NCI-H748 treated with DMSO at 0.1 percent for 48 hours (cell line): ENCODE results near the gene HOXB5.

Experiments used
- DNase-seq: peaks from one replicate; lab custom pipeline; 2025; lab: John Stamatoyannopoulos, UW

HOXB5 gene

DNA sequence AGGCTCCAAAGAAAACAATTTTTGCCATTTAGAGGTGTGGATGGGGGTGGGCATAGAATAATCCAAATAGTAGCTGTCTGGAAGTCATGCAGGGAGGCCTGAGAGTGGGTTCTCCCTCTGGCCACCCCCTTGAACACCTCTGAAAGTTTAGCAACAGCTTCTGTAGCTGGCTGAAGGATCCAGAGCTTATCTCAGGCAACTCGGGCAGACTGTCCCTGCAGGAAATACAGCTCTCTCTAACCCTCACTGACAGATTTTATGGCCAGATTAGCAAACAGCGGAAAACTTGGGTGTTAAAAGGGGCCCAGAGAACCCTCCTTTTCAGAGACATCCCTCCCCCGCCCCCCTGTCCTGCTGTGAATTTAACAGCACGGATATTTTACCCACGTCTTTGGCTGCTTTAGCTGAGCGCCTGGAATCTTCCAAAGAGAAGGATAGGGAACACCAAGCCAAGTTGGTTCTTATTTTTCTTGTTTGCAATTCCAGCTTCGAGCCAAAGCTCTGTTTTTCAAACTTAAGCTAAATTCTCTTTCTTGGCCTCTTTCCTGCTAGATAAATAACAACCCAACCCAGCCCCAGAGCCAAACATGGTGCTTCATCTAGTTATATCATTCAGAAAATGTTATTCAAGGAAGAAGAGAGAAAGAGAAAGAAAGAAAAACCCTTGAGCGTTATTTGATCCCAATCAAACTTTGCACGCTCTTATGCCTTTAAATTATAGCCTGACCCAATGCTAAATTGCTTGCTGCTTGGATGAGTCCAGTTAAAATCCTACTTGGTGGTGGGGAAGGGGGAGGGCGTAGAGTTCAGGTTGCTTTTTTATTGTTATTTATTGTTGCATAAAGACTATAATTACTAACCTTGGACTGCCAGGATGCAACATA is 46.4 kb downstream of the HOXB5 start:
- no peak for DNase-seq

DNA sequence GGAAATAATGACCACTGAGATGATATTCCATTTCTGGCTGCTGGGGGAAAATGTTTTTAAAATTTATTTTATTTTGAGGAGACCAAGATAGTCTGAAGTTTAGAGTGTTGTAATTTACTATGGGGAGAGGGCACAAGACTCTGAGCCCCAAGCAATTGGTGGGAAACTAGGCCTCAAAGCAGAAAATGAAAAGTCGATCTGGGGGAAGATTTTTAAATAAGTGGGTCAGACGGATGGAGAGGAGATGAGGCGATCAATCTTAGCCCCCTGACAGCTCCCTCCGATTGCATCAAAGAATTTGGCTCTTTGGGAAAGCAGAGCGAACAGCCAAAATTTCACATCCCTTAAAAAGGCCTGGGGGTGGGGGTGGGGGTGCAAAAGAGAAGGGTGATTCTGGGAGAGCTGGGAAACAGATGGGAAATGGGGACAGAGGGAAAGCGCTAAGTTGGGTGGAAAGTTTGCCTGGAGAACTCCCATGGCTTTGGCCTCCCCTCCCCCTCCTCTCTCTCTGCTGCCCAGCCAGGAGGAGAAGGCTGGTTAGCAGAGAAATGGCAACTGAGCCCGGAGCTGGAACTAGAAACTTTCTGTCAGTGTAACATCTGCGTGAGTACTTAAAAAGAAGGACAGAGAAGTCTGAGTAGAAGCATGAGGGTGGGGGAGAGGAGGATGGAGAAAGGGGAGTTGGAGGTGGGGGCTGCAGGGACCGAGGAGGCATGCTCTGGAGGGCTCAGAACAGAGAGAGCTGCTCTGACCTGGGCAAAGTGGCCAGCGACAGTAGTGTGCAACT is 47.2 kb downstream of the HOXB5 start:
- DNase-seq: no peak

DNA sequence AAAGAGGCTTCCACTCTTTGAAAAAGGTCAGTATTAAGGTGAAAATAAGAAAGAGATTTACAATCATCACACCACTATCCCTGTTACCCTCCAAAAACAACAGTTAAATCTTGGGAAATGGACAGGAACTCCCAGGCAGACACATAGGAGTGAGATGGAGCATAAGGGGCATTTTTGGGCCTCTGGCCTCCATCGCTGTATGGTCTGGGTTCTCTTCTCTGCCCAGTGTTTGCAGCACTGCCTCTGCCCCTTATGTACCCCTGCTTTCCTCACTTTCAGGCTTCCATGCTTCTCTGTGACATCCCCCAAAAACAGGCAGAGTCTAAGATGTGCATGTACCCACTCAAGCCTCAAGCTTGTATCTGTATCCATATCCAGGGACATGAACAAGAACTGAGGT is 48.0 kb downstream of the HOXB5 start:
- no peak for DNase-seq

GRCh38 chr17:48545022-48545375 is 48.6 kb downstream of the HOXB5 start, which contains the start of gene HOXB2:
HOXB2 (minus strand) TSS chr17:48545109; CDS start chr17:48544911, 198 bp downstream.
- peak; percentile 61 for DNase-seq

DNA sequence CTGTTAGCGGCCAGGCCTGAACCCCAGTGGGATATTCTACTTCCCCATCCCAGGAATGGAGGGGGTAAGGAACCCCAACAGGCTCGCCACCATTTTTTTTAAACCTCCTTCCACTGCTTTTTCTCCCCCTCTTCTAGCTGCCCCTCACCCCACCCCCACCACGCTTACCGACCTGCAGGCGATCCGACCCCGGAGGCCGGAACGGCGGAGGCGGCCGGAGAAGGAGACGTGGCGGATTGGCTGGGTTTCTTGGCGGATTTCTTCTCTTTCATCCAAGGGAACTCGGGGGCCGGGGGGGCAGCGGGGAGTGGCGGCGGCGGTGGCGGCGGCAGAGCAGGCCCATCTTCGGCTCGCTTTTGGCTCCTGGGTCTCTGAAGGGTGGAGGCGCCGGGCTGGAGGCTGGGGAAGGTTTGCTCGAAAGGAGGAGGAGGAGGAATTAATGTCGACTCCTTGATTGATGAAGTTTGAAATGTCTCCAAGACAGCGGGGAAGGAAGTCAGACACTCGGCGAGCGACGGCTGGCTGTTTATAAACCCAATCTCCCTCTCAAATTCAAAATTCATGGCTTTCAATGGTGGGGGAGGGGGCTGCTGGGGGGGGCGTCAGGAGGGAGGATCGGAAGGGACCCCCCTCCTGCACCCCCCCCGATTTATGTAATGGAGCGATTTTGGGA is 49.1 kb downstream of the HOXB5 start:
- peak; percentile 55 for DNase-seq

DNA sequence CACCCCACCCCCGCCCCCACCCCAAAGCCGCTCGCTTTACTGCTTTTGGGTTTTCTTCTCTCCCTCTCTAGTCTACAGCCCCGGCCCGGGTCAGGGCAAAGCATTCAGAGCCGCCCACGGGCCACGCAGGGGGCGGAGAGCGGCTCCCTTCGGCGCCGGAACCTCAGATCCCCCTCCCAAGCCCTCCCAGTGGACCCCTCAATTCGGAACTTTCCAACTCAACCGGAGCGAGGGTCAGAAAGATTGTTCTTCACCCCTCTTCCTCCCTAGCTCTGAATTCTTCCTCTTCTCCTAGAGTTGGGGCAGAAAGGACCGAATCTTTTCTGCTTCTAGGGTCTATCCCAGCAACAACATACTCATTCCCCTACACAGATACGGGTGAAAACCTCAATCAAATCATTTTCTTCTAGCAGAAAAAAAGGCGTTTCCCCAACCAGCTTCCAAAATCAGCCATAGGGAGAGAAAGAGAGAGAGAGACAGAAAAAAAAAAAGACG is 49.7 kb downstream of the HOXB5 start:
- peak; percentile 55 for DNase-seq

DNA sequence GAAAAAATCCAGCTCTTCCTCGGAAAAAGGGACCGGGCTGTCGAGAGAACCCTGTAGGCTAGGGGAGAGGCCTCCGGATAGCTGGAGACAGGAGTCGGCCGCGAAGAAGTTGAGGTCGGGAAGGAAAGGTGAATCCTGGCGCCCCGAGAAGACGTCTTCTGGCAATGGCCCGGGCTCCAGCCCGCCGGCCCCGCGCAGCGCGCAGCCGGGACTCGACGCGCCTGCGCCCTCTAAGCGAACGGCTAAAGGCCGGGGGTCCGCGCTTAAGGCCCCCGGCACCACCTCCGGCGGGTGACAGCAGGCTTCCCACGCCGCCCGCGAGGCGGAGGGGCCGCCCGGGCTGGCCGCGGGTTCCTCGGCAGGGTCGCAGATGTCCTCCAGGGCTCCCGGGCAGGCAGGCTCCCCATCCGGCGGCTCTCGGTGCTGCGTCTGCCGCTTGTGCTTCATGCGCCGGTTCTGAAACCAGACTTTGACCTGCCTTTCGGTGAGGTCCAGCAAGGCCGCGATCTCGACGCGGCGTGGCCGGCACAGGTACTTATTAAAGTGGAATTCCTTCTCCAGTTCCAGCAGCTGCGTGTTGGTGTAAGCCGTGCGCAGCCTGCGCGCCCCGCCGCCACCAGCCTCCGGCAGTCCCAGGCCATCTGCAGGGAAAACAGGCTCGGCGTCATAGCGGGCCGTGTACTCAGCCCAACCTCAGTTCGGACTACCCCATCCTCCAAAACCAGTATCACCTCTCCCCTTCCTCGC is 50.3 kb downstream of the HOXB5 start:
- no peak for DNase-seq

DNA sequence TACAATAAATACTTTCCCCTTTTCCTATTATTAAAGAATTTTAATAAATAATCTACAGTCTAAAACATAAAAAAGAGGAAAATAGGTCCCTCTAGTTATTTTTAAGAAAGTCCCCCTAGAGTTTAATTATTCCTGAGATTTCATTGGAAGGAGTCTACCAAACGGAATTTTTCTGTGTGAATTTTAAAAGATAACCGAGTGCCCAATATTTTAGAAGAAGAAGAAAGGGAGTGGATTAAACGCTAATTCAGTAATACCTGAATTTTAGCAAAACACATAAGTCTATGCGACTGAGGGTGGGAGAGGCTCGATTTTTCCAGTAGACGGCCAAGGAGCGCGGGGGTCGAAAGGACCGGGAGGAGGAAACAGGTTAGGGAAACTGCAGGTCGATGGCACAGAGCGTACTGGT is 50.9 kb downstream of the HOXB5 start:
- DNase-seq: no peak

- DNase-seq: peak; percentile 49
Observed at GRCh38 chr17:48542114-48542656, 51.4 kb downstream of the HOXB5 start.

DNA sequence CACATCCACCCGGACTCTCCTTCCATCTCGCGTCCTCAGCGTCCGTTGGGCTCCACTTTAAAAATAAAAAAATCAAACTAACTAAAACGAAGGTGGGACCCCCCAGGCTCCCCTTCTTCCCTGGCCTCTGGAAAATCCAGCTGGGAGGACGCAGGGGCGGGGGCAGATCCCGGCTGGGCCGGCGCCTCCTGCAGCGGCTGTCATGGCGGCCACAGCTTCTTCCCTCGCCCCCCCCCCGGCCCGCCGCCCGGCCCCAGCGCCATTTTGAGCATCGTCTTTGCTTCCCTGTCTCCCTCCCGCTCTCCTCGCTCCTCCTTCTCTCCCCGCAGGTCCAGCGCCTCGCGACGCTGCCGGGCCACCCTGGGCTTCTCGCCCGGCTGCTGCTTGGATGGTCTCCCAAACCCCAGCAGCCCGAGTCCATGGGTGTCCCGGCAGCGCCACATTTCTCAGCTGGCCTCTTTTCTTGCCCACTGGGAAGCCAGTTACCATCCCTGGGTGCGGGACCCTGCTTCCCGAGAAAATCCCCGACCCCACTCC is 51.9 kb downstream of the HOXB5 start:
- peak; percentile 40 for DNase-seq
